Astrocyte (in vitro differentiated cells and primary cell): ENCODE data around the gene ACAA1.

Experiments
- CTCF ChIP-seq: IDR thresholded peaks from 2 replicates; pipeline ENCODE4 v1.5.1; 2011; ENCODE audit warnings: low read depth, mild to moderate bottlenecking, inconsistent platforms, low read length, moderate library complexity; ENCODE audit not compliant: insufficient read depth
- EZH2 ChIP-seq: IDR thresholded peaks from 2 replicates; pipeline ENCODE4 v1.6.1; 2012; ENCODE audit warnings: mild to moderate bottlenecking, low read length, inconsistent platforms; ENCODE audit not compliant: insufficient read depth

GRCh38 chr3:38085311-38085942 is 51.5 kb downstream of the ACAA1 start:
- TF ChIP-seq CTCF (no peak), EZH2 (no peak)
